H1 (cell line): ENCODE measurements around the gene RNU6-1. TPM values are rescaled to one million over a fixed set of nuclear protein-coding genes. Genes with fewer than 3 reads are reported as not detected.

Experiments
- CTCF ChIA-PET: fragments of 300-600 bp; sonication (Branson Sonifier 250); formaldehyde crosslinking; loops from one replicate; lab custom pipeline; 2021; ENCODE audit not compliant: partially characterized antibody; lab: Charles Lee
- POLR2A ChIA-PET: fragments of 300-600 bp; sonication (Branson Sonifier 250); formaldehyde crosslinking; loops from one replicate; lab custom pipeline; 2021; ENCODE audit warnings: inconsistent platforms; ENCODE audit not compliant: partially characterized antibody; lab: Charles Lee
- DNase-seq, 2 experiments: peaks; one replicate each; pipeline versions ENCODE4 v3.0.0 to v3.0.0-alpha.2; 2010 to 2022; ENCODE audit warnings: low spot score in 2 of 2, low read depth in 1 of 2, mixed read lengths in 1 of 2
- FAIRE-seq: peaks from 2 replicates; lab custom pipeline; 2011; peaks lifted over from hg19 to GRCh38; lab: Jason Lieb, UNC
- H2AFZ ChIP-seq: 2 replicates; pipeline ENCODE4 v1.8.1; 2012; ENCODE audit warnings: low read length, inconsistent platforms
- H2AK5ac ChIP-seq: 2 replicates; pipeline ENCODE4 v1.6.1; 2013; ENCODE audit warnings: low read depth, low read length
- H2BK120ac ChIP-seq: replicated peaks from 2 replicates; pipeline ENCODE3; 2013; ENCODE audit warnings: low read depth, low read length, inconsistent platforms
- H2BK12ac ChIP-seq: 2 replicates; pipeline ENCODE4 v1.6.1; 2013; ENCODE audit warnings: low read depth, low read length
- H2BK15ac ChIP-seq: 2 replicates; pipeline ENCODE4 v1.6.1; 2013; ENCODE audit warnings: low read length
- H2BK20ac ChIP-seq: 2 replicates; pipeline ENCODE4 v1.6.1; 2013; ENCODE audit warnings: low read length
- H2BK5ac ChIP-seq: 2 replicates; pipeline ENCODE4 v1.6.1; 2013; ENCODE audit warnings: low read depth, low read length
- H3K14ac ChIP-seq: 2 replicates; pipeline ENCODE4 v1.6.1; 2013; ENCODE audit warnings: inconsistent platforms; ENCODE audit not compliant: insufficient read length
- H3K18ac ChIP-seq: 2 replicates; pipeline ENCODE4 v1.6.1; 2013; ENCODE audit warnings: low read length; ENCODE audit errors: extremely low read depth
- H3K23ac ChIP-seq: 2 replicates; pipeline ENCODE4 v1.6.1; 2013; ENCODE audit warnings: inconsistent platforms; ENCODE audit not compliant: insufficient read length
- H3K23me2 ChIP-seq: 2 replicates; pipeline ENCODE4 v1.6.1; 2013; ENCODE audit warnings: low read depth, low read length
- H3K27ac ChIP-seq: 2 replicates; pipeline ENCODE4 v1.6.1; 2011; ENCODE audit warnings: low read depth, low read length, inconsistent platforms
- H3K27me3 ChIP-seq, 4 experiments: replicated peaks in 1 of 4; 1 replicate in 1 of 4; 2 replicates in 3 of 4; pipeline versions ENCODE4 v1.6.1 to v1.8.1; 2011 to 2013; ENCODE audit warnings: low read length in 3 of 4, mild to moderate bottlenecking in 3 of 4, inconsistent platforms in 2 of 4, mixed read lengths in 2 of 4, moderate library complexity in 1 of 4; ENCODE audit not compliant: control insufficient read depth in 3 of 4, insufficient read depth in 3 of 4; ENCODE audit errors: extremely low read depth in 1 of 4
- H3K36me3 ChIP-seq, 4 experiments: 2 replicates each; pipeline versions ENCODE4 v1.6.1 to v1.8.1; 2011 to 2013; ENCODE audit warnings: mild to moderate bottlenecking in 4 of 4, low read length in 3 of 4, moderate library complexity in 2 of 4, control low read depth in 1 of 4, inconsistent platforms in 1 of 4; ENCODE audit not compliant: insufficient read depth in 4 of 4, control insufficient read depth in 2 of 4
- H3K4ac ChIP-seq: replicated peaks from 2 replicates; pipeline ENCODE3; 2013; ENCODE audit warnings: low read length, low read depth, mixed read lengths, inconsistent platforms; ENCODE audit not compliant: insufficient read length
- H3K4me1 ChIP-seq, 4 experiments: replicated peaks in 1 of 4; 1 replicate in 1 of 4; 2 replicates in 3 of 4; pipeline versions ENCODE4 v1.6.1 to v1.8.1; 2011 to 2013; ENCODE audit warnings: low read length in 3 of 4, inconsistent platforms in 2 of 4, mixed read lengths in 1 of 4; ENCODE audit not compliant: insufficient read depth in 4 of 4, control insufficient read depth in 3 of 4
- H3K4me2 ChIP-seq, 2 experiments: 2 replicates each; pipeline versions ENCODE4 v1.6.1 to v1.8.1; 2011 to 2013; ENCODE audit warnings: low read depth in 2 of 2, low read length in 2 of 2, control low read depth in 1 of 2, inconsistent platforms in 1 of 2, mild to moderate bottlenecking in 1 of 2; ENCODE audit not compliant: insufficient read depth in 1 of 2
- H3K4me3 ChIP-seq, 4 experiments: fragments of 200-600, 300-600 bp in 1 of 4; sonication (generic), shearing (Covaris generic), sonication (Bioruptor Twin) in 1 of 4; 2 replicates each; pipeline versions ENCODE4 v1.5.1 to v1.8.1; 2011 to 2016; ENCODE audit warnings: low read length in 4 of 4, low read depth in 3 of 4, control low read depth in 2 of 4, inconsistent platforms in 2 of 4, mild to moderate bottlenecking in 2 of 4, mixed read lengths in 1 of 4, moderate library complexity in 1 of 4; ENCODE audit not compliant: insufficient read depth in 2 of 4; ENCODE audit errors: extremely low read depth in 1 of 4
- H3K56ac ChIP-seq: replicated peaks from 2 replicates; pipeline ENCODE3; 2013; ENCODE audit warnings: low read depth, mild to moderate bottlenecking, mixed read lengths, low read length, inconsistent platforms; ENCODE audit not compliant: insufficient read length
- H3K79me1 ChIP-seq: 2 replicates; pipeline ENCODE4 v1.6.1; 2013; ENCODE audit warnings: low read depth, low read length, control low read depth
- H3K79me2 ChIP-seq, 2 experiments: 2 replicates each; pipeline versions ENCODE4 v1.6.1 to v1.8.1; 2012 to 2013; ENCODE audit warnings: low read length in 2 of 2, mild to moderate bottlenecking in 2 of 2, inconsistent platforms in 1 of 2; ENCODE audit not compliant: insufficient read depth in 2 of 2, control insufficient read depth in 1 of 2
- H3K9ac ChIP-seq, 4 experiments: replicated peaks in 1 of 4; 1 replicate in 1 of 4; 2 replicates in 3 of 4; pipeline versions ENCODE4 v1.6.1 to v1.8.1; 2011 to 2013; ENCODE audit warnings: low read depth in 3 of 4, low read length in 3 of 4, control low read depth in 2 of 4, mild to moderate bottlenecking in 2 of 4, moderate library complexity in 2 of 4, inconsistent platforms in 1 of 4; ENCODE audit errors: extremely low read depth in 1 of 4
- H3K9me3 ChIP-seq, 2 experiments: 2 replicates each; pipeline versions ENCODE4 v1.6.1 to v1.8.1; 2012 to 2013; ENCODE audit warnings: mild to moderate bottlenecking in 2 of 2, moderate library complexity in 2 of 2, control low read depth in 1 of 2, inconsistent platforms in 1 of 2, low read depth in 1 of 2, low read length in 1 of 2, mixed read lengths in 1 of 2; ENCODE audit not compliant: insufficient read depth in 2 of 2
- H4K20me1 ChIP-seq, 2 experiments: replicated peaks in 1 of 2; 2 replicates each; pipeline versions ENCODE3 to v1.8.1; 2011 to 2013; ENCODE audit warnings: inconsistent platforms in 2 of 2, low read length in 2 of 2, mild to moderate bottlenecking in 1 of 2; ENCODE audit not compliant: insufficient read depth in 2 of 2, control insufficient read depth in 1 of 2
- H4K5ac ChIP-seq: 2 replicates; pipeline ENCODE4 v1.6.1; 2013; ENCODE audit warnings: low read length, low read depth, mixed read lengths, inconsistent platforms; ENCODE audit not compliant: insufficient read length
- H4K8ac ChIP-seq: 2 replicates; pipeline ENCODE4 v1.8.0; 2013; ENCODE audit warnings: mild to moderate bottlenecking, moderate library complexity, low read length, inconsistent platforms; ENCODE audit not compliant: insufficient read depth; ENCODE audit errors: extremely low read depth
- H4K91ac ChIP-seq: replicated peaks from 2 replicates; pipeline ENCODE3; 2013; ENCODE audit warnings: low read length, mixed read lengths, inconsistent platforms; ENCODE audit not compliant: insufficient read length
- BCL11A ChIP-seq, 2 experiments: IDR thresholded peaks; one replicate each; pipeline ENCODE4 v1.6.1; 2011; ENCODE audit warnings: low read depth in 2 of 2, low read length in 2 of 2, mild to moderate bottlenecking in 2 of 2
- CBX8 ChIP-seq: fragments of 300-800, 300-1000 bp; sonication (generic); IDR thresholded peaks from 2 replicates; pipeline ENCODE4 v1.7.1; 2016; ENCODE audit warnings: low read depth, low read length, borderline replicate concordance
- EZH2 ChIP-seq: fragments of 200-600 bp; sonication (generic); IDR thresholded peaks from 2 replicates; pipeline ENCODE4 v1.7.1; 2012; ENCODE audit warnings: low read depth, mild to moderate bottlenecking, moderate library complexity, low read length, inconsistent platforms; ENCODE audit not compliant: severe bottlenecking
- KDM5A ChIP-seq: fragments of 200-600 bp; IDR thresholded peaks from 2 replicates; pipeline ENCODE4 v1.7.1; 2012; ENCODE audit warnings: mild to moderate bottlenecking, low read length, inconsistent platforms, mixed read lengths
- NANOG ChIP-seq: IDR thresholded peaks from 2 replicates; pipeline ENCODE4 v1.6.1; 2011; ENCODE audit warnings: low read length, low read depth, mild to moderate bottlenecking, inconsistent platforms; ENCODE audit not compliant: insufficient read depth, poor library complexity, severe bottlenecking
- PHF8 ChIP-seq: fragments of 200-600 bp; sonication (generic); conservative IDR thresholded peaks from 2 replicates; pipeline ENCODE4 v1.7.1; 2012; ENCODE audit warnings: low read depth, mild to moderate bottlenecking, inconsistent platforms, low read length, moderate library complexity
- POLR2A ChIP-seq, 2 experiments: IDR thresholded peaks; 1 replicate in 1 of 2; 2 replicates in 1 of 2; pipeline ENCODE4 v1.6.1; 2011; ENCODE audit warnings: low read depth in 2 of 2, low read length in 2 of 2, mild to moderate bottlenecking in 2 of 2; ENCODE audit errors: control extremely low read depth in 1 of 2
- POLR2AphosphoS5 ChIP-seq: IDR thresholded peaks from 2 replicates; pipeline ENCODE4 v1.6.1; 2011; ENCODE audit warnings: low read depth, low read length
- POU5F1 ChIP-seq: IDR thresholded peaks from 2 replicates; pipeline ENCODE4 v1.6.1; 2011; ENCODE audit warnings: low read depth, mild to moderate bottlenecking, low read length, moderate library complexity
- SAP30 ChIP-seq: fragments of 300-600 bp; sonication (generic); IDR thresholded peaks from 2 replicates; pipeline ENCODE4 v1.7.1; 2012; ENCODE audit warnings: low read length, moderate library complexity, mild to moderate bottlenecking, inconsistent platforms; ENCODE audit not compliant: insufficient read depth, insufficient replicate concordance
- SP1 ChIP-seq: IDR thresholded peaks from 2 replicates; pipeline ENCODE4 v1.6.1; 2011; ENCODE audit warnings: low read depth, low read length
- SRF ChIP-seq: IDR thresholded peaks from 2 replicates; pipeline ENCODE4 v1.6.1; 2011; ENCODE audit warnings: mild to moderate bottlenecking, low read depth, low read length, moderate library complexity
- WGBS, 2 experiments: shearing (Covaris generic) in 1 of 2; methylation state at CpG; one replicate each; pipeline versions ENCODE4 v1.1.6 to v1.1.7; 2013 to 2015; ENCODE audit warnings: low lambda C conversion rate in 2 of 2, mixed read lengths in 2 of 2, inconsistent platforms in 1 of 2, low coverage in 1 of 2, missing lambda C conversion rate in 1 of 2; ENCODE audit not compliant: insufficient replicate concordance in 2 of 2, insufficient coverage in 1 of 2, insufficient read length in 1 of 2; ENCODE audit errors: extremely low coverage in 1 of 2, missing lambda C conversion rate in 1 of 2; 5-methylcytosine and 5-hydroxymethylcytosine counted together
- polyA plus RNA-seq, 7 experiments: library from polyadenylated mRNA; depleted of rRNA in 3 of 7; stranded (reverse) in 5 of 7; unstranded in 2 of 7; fragments of >200 nt in 5 of 7; fragments of 200-250 nt in 2 of 7; gene quantifications; 1 replicate in 5 of 7; 2 replicates in 1 of 7; 4 replicates in 1 of 7; pipeline versions ENCODE4 v1.2.1 to v1.2.3, GENCODE V29; 2011 to 2013; ENCODE audit warnings: missing spikeins in 2 of 7, mixed read lengths in 2 of 7
- total RNA-seq: library from RNA; stranded (reverse); fragmentation: NEBNext Ultra II Directional; extraction: Animal tissue kit (Norgen Biotek cat#: 25700); gene quantifications from 2 replicates; pipeline ENCODE4 v1.2.1, GENCODE V29; 2021
- TF ChIP-seq, protein P1 (sequence below): IDR thresholded peaks from 2 replicates; pipeline ENCODE4 v1.6.1; 2012; ENCODE audit warnings: inconsistent platforms

The RNU6-1 gene
- total and polyA plus RNA-seq, 2 of the 8 experiments (the other 6 are each of a cell fraction or from before 2014, with no cell fraction given) = not detected

DNA sequence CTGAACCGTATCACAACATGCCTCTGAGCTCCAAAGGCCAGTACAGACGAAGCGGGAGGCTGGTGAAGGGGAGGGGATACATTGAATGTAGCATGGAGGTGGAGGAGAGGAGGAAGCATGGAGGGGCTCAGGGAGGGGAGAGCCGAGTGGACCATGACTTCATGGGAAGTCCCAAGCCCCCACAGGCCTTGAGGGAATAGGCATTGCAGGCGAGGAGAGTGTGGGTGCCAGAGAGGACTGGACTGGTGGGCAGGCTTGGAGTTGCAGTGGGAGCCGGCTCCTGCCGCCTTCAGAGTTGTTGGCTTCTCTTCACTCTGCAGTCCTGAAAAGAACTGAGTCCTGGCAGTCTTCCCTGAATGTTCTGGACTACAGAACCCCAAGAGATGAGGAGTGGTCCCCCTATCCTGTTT lies 3.3 kb upstream of the RNU6-1 start:
- H3K4me1 ChIP-seq = peaks cover 6 to 19% (median 13%) of the 10 kb centered on the region in 4 experiments
- DNase-seq (no peak), FAIRE-seq (no peak)
- H3K4me2 ChIP-seq = no peak overlapping the region
- H4K8ac ChIP-seq = no peak overlapping the region
- no peak overlapping the region for H2BK120ac ChIP-seq
- H3K27me3 ChIP-seq = peaks cover 2 to 15% (median 10%) of the 10 kb centered on the region in 4 experiments; a peak in 6 of 7 replicates
- no peak overlapping the region; the same call in 1 of the 2 replicates for H3K18ac ChIP-seq
- H3K9me3 ChIP-seq = no peaks in the 10 kb centered on the region
- H3K79me1 ChIP-seq = no peaks in the 10 kb centered on the region
- no peak overlapping the region for H3K14ac ChIP-seq
- CTCF ChIA-PET = interaction anchor here (1.0 to 1.9 kb wide), 3 partner anchors 18 to 118 kb away, joined by 4 to 7 read pairs (median 4); no protein-coding TSS in a partner anchor
- peaks cover 12% of the 10 kb centered on the region for H3K23me2 ChIP-seq
- H4K5ac ChIP-seq = no peak overlapping the region
- 0 out of 2 replicates have a peak overlapping the region, but pooled peaks have one; percentile 11 for H2AFZ ChIP-seq
- H4K20me1 ChIP-seq = peaks cover 0 to 1% of the 10 kb centered on the region in 2 experiments
- no peak overlapping the region for H3K4ac ChIP-seq
- H3K4me3 ChIP-seq = no peak overlapping the region
- H3K36me3 ChIP-seq = no peaks in the 10 kb centered on the region
- 86% methylated on average over 7 of the region's 7 CpGs; no CpG with 5 or more reads in 1 of the 2 experiments for WGBS, 2 experiments
- POLR2A ChIA-PET = no interaction called here
- H3K27ac ChIP-seq = no peak overlapping the region
- no peak overlapping the region for H3K56ac ChIP-seq
- peak overlapping the region; percentile 41 for H2BK20ac ChIP-seq
- H2BK5ac ChIP-seq = no peak overlapping the region
- no peak overlapping the region for H3K23ac ChIP-seq
- H2BK12ac ChIP-seq = no peak overlapping the region; the same call in 1 of the 2 replicates
- no peak overlapping the region for H2BK15ac ChIP-seq
- H3K9ac ChIP-seq = no peak overlapping the region
- H2AK5ac ChIP-seq = no peak overlapping the region
- no peaks in the 10 kb centered on the region for H3K79me2 ChIP-seq
- H4K91ac ChIP-seq = peak overlapping the region; percentile 15
- TF ChIP-seq POU5F1 (no peak), POLR2A (IDR thresholded peaks at IDR 0.05; ENCODE audit: control extremely low read depth in 1 of 2, low read depth in 2 of 2, low read length in 2 of 2) (no peak), POLR2AphosphoS5 (no peak), SRF (no peak), SAP30 (no peak), BCL11A (IDR thresholded peaks at IDR 0.05; ENCODE audit: low read depth in 2 of 2, low read length in 2 of 2) (no peak), SP1 (no peak), NANOG (no peak), PHF8 (no peak), CBX8 (no peak), KDM5A (no peak), EZH2 (no peak)
- TF ChIP-seq, protein P1, sequence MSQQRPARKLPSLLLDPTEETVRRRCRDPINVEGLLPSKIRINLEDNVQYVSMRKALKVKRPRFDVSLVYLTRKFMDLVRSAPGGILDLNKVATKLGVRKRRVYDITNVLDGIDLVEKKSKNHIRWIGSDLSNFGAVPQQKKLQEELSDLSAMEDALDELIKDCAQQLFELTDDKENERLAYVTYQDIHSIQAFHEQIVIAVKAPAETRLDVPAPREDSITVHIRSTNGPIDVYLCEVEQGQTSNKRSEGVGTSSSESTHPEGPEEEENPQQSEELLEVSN = no peak
